ENCODE results near the gene NFYC. TPM values are rescaled to one million over a fixed set of nuclear protein-coding genes. Genes with fewer than 3 reads are reported as not detected.

NFYC gene
- total and polyA plus RNA-seq, 9 donors = 35.7 to 66.4 (median 57.8) TPM

- Histone ChIP-seq H3K27ac (ENCODE audit: low read length) (no peak overlapping the region), H3K4me1 (ENCODE audit: control insufficient read depth, insufficient read depth, low read length) (no peaks in the 10 kb centered on the region), H3K36me3 (ENCODE audit: control insufficient read depth, insufficient read depth, low read length) (peaks cover 71% of the 10 kb centered on the region), H3K4me3 (ENCODE audit: low read length) (no peak overlapping the region), H3K27me3 (ENCODE audit: control insufficient read depth, insufficient read depth, low read length) (no peaks in the 10 kb centered on the region), H3K9me3 (replicated peaks; ENCODE audit: control insufficient read depth, low read depth, low read length) (no peaks in the 10 kb centered on the region)
- no peak for DNase-seq
- WGBS (ENCODE audit: insufficient coverage) = 53% methylated on average over 4 of the region's 8 CpGs
These were observed 65.6 kb downstream of the NFYC start for GRCh38 chr1:40757084-40757483.

- peaks cover 2% of the 10 kb centered on the region for H3K4me1 ChIP-seq (ENCODE audit: control insufficient read depth, insufficient read depth, low read length)
- peaks cover 71% of the 10 kb centered on the region for H3K36me3 ChIP-seq (ENCODE audit: control insufficient read depth, insufficient read depth, low read length)
- H3K27ac ChIP-seq (ENCODE audit: low read length) = no peak overlapping the region
- H3K27me3 ChIP-seq (ENCODE audit: control insufficient read depth, insufficient read depth, low read length) = no peaks in the 10 kb centered on the region
- no peak for DNase-seq
- WGBS (ENCODE audit: insufficient coverage) = 89% methylated on average over 7 of the region's 7 CpGs
- H3K9me3 ChIP-seq (replicated peaks; ENCODE audit: control insufficient read depth, low read depth, low read length) = no peaks in the 10 kb centered on the region
- H3K4me3 ChIP-seq (ENCODE audit: low read length) = no peak overlapping the region
These were observed 66.5 kb downstream of the NFYC start for GRCh38 chr1:40758004-40758403.

DNA sequence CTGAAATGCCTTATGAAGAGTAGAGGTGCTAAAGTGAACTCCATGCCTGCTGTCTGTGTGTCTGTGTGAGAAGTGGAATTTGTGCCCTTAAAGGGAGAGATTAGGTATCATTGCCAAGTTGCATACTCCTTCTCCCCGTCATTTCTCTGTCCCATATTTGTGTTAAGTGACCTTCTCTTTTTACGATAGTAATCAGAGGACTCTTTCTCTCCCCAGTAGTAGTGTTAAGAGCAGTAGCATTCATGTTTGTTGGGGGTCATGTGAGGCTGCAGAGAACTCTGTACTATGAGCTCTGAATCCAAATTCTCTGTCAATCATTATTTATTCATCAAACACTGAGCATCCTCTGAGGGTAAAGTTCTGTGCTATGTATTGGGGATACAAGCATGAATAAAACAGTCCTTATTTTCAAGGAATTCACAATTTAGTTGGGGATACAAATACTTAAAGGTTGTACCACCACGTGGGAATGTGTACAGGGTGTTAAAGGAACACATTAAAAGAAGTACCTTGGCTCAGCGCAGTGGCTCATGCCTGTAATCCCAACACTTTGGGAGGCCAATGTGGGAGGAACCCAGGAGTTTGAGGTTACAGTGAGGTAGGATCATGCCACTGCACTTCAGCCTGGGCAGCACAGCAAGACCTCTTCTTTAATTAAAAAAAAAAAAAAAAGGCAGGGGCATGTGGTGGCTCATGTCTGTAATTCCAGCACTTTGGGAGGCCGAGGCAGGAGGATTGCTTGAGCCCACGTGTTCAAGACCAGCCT is 67.3 kb downstream of the NFYC start:
- H3K27ac ChIP-seq (ENCODE audit: low read length) = no peak overlapping the region
- no peak for DNase-seq
- 88% methylated on average over 2 of the region's 6 CpGs for WGBS (ENCODE audit: insufficient coverage)
- peaks cover 69% of the 10 kb centered on the region for H3K36me3 ChIP-seq (ENCODE audit: control insufficient read depth, insufficient read depth, low read length)
- peaks cover 2% of the 10 kb centered on the region for H3K4me1 ChIP-seq (ENCODE audit: control insufficient read depth, insufficient read depth, low read length)
- no peaks in the 10 kb centered on the region for H3K9me3 ChIP-seq (replicated peaks; ENCODE audit: control insufficient read depth, low read depth, low read length)
- H3K27me3 ChIP-seq (ENCODE audit: control insufficient read depth, insufficient read depth, low read length) = no peaks in the 10 kb centered on the region
- no peak overlapping the region for H3K4me3 ChIP-seq (ENCODE audit: low read length)

DNA sequence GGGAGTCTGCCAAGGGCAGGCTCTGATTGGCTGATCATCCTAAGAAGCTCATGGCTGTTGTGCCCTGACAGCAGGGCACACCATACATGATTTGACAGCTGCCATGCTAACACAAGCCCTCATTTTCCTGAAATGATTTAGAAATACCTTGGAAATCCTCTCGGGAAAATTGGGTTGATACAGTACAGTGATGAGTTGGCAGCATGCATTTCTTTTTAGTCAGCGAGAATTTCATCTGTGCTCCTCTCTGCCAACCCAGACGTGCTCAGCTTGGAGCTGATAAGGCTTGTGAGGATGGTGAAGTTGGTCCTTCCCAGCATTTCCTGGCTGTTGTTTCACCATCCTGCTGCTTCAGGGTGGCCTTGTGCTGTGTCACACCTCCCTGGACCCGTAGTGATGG is 69.5 kb downstream of the NFYC start:
- H3K27me3 ChIP-seq (ENCODE audit: control insufficient read depth, insufficient read depth, low read length) = no peaks in the 10 kb centered on the region
- peaks cover 67% of the 10 kb centered on the region for H3K36me3 ChIP-seq (ENCODE audit: control insufficient read depth, insufficient read depth, low read length)
- H3K4me1 ChIP-seq (ENCODE audit: control insufficient read depth, insufficient read depth, low read length) = peaks cover 7% of the 10 kb centered on the region
- 28% methylated on average over 2 of the region's 4 CpGs for WGBS (ENCODE audit: insufficient coverage)
- no peak for DNase-seq
- no peak overlapping the region for H3K27ac ChIP-seq (ENCODE audit: low read length)
- no peaks in the 10 kb centered on the region for H3K9me3 ChIP-seq (replicated peaks; ENCODE audit: control insufficient read depth, low read depth, low read length)
- no peak overlapping the region for H3K4me3 ChIP-seq (ENCODE audit: low read length)

GRCh38 chr1:40762144-40762923 is 70.8 kb downstream of the NFYC start:
- WGBS (ENCODE audit: insufficient coverage) = 78% methylated on average over 3 of the region's 7 CpGs
- DNase-seq = no peak
- Histone ChIP-seq H3K36me3 (ENCODE audit: control insufficient read depth, insufficient read depth, low read length) (peaks cover 71% of the 10 kb centered on the region), H3K4me3 (ENCODE audit: low read length) (no peak overlapping the region), H3K27me3 (ENCODE audit: control insufficient read depth, insufficient read depth, low read length) (no peaks in the 10 kb centered on the region), H3K9me3 (replicated peaks; ENCODE audit: control insufficient read depth, low read depth, low read length) (no peaks in the 10 kb centered on the region), H3K4me1 (ENCODE audit: control insufficient read depth, insufficient read depth, low read length) (peaks cover 7% of the 10 kb centered on the region), H3K27ac (ENCODE audit: low read length) (no peak overlapping the region)

- H3K27me3 ChIP-seq (ENCODE audit: control insufficient read depth, insufficient read depth, low read length) = no peaks in the 10 kb centered on the region
- no peak overlapping the region for H3K27ac ChIP-seq (ENCODE audit: low read length)
- peaks cover 69% of the 10 kb centered on the region for H3K36me3 ChIP-seq (ENCODE audit: control insufficient read depth, insufficient read depth, low read length)
- WGBS (ENCODE audit: insufficient coverage) = 95% methylated on average over 2 of the region's 9 CpGs
- H3K4me3 ChIP-seq (ENCODE audit: low read length) = no peak overlapping the region
- H3K4me1 ChIP-seq (ENCODE audit: control insufficient read depth, insufficient read depth, low read length) = peaks cover 11% of the 10 kb centered on the region
- no peaks in the 10 kb centered on the region for H3K9me3 ChIP-seq (replicated peaks; ENCODE audit: control insufficient read depth, low read depth, low read length)
- DNase-seq = no peak
These were observed 72.4 kb downstream of the NFYC start for GRCh38 chr1:40763742-40764532.

DNA sequence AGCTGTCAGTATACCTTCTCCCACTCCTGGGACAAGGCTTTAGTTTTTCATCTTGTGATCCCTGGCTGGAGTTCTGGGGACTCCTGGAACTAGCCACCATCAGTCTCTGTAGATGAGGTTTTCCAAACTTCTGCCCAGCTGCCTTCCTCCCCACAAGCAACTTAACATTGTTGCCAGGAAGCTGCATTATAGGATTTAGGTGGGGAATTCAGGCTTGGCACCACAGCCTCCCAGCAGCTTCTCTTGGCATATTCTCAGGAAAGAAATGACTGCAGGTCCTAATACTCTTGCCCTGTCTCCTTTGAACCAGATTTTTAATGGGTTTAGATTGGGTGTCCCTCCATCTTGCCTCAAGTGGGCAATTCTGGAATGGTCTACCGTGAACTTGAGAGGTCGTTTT is 73.5 kb downstream of the NFYC start:
- peak; percentile 63 for DNase-seq
- Histone ChIP-seq H3K9me3 (replicated peaks; ENCODE audit: control insufficient read depth, low read depth, low read length) (no peaks in the 10 kb centered on the region), H3K27me3 (ENCODE audit: control insufficient read depth, insufficient read depth, low read length) (no peaks in the 10 kb centered on the region), H3K4me3 (ENCODE audit: low read length) (no peak overlapping the region), H3K36me3 (ENCODE audit: control insufficient read depth, insufficient read depth, low read length) (peaks cover 71% of the 10 kb centered on the region), H3K27ac (ENCODE audit: low read length) (no peak overlapping the region), H3K4me1 (ENCODE audit: control insufficient read depth, insufficient read depth, low read length) (peaks cover 16% of the 10 kb centered on the region)
- 80% methylated on average over 2 of the region's 2 CpGs for WGBS (ENCODE audit: insufficient coverage)

DNA sequence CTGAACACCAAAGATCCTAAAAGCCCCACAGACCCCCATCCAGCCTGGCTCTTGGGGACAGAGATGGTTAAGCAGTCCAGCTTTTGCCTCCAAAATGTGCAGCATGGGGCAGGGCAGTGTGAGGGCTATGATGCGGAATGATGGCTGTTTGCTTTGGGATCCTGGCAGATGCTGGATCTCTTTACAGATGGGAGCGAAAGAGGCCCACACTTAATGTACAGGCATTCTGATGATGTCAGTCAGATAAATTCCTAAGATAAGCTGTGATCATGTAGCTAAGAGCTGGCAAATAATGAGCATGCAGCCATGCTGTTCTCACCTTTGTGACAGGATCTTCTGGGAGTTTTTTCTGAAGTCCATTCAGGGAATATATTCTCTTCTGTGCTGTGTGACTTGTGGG is 74.5 kb downstream of the NFYC start:
- no peaks in the 10 kb centered on the region for H3K27me3 ChIP-seq (ENCODE audit: control insufficient read depth, insufficient read depth, low read length)
- no peak for DNase-seq
- peaks cover 20% of the 10 kb centered on the region for H3K4me1 ChIP-seq (ENCODE audit: control insufficient read depth, insufficient read depth, low read length)
- peaks cover 72% of the 10 kb centered on the region for H3K36me3 ChIP-seq (ENCODE audit: control insufficient read depth, insufficient read depth, low read length)
- H3K27ac ChIP-seq (ENCODE audit: low read length) = no peak overlapping the region
- H3K9me3 ChIP-seq (replicated peaks; ENCODE audit: control insufficient read depth, low read depth, low read length) = no peaks in the 10 kb centered on the region
- 87% methylated on average over 2 of the region's 2 CpGs for WGBS (ENCODE audit: insufficient coverage)
- H3K4me3 ChIP-seq (ENCODE audit: low read length) = no peak overlapping the region

DNA sequence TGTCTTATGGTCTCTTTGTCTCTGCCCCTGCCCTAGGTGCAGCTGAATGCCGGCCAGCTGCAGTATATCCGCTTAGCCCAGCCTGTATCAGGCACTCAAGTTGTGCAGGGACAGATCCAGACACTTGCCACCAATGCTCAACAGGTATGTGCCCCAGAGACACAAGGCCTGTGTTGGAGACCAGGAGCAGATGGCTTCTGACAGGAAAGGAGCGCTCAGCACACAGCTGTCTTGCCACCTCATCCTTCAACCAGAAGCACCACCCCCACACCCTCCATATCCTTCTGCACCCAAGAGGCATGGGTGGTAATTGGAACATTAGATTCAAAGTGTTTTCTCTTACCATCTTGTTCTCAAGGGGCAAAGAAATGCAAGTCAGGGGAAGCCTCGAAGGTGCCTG is 75.1 kb downstream of the NFYC start:
- Histone ChIP-seq H3K9me3 (replicated peaks; ENCODE audit: control insufficient read depth, low read depth, low read length) (no peaks in the 10 kb centered on the region), H3K27me3 (ENCODE audit: control insufficient read depth, insufficient read depth, low read length) (no peaks in the 10 kb centered on the region), H3K27ac (ENCODE audit: low read length) (no peak overlapping the region), H3K36me3 (ENCODE audit: control insufficient read depth, insufficient read depth, low read length) (peaks cover 75% of the 10 kb centered on the region), H3K4me3 (ENCODE audit: low read length) (no peak overlapping the region), H3K4me1 (ENCODE audit: control insufficient read depth, insufficient read depth, low read length) (peaks cover 20% of the 10 kb centered on the region)
- WGBS (ENCODE audit: insufficient coverage) = 85% methylated on average over 3 of the region's 4 CpGs
- DNase-seq = no peak
